ENCODE results near the gene HSD17B14. TPM values are rescaled to one million over a fixed set of nuclear protein-coding genes. Genes with fewer than 3 reads are reported as not detected.

HSD17B14 gene
- total RNA-seq, 1 donor from 2014 or later, result 9.8 TPM

- H3K9me3 ChIP-seq, result no peaks in the 10 kb centered on the region
- no peak overlapping the region for H3K27ac ChIP-seq
- peaks cover 18 to 26% of the 10 kb centered on the region in 2 donors for H3K36me3 ChIP-seq
- H3K4me1 ChIP-seq, result peaks cover 3 to 8% of the 10 kb centered on the region in 2 donors
- no peaks in the 10 kb centered on the region for H3K27me3 ChIP-seq
- intact Hi-C loops (cut with DNase I), result no loop called here
- TF ChIP-seq CTCF (IDR thresholded peaks at IDR 0.05), result no peak
- no peak for DNase-seq (ENCODE audit: low spot score in 2 of 2)
- H3K4me3 ChIP-seq, result no peak overlapping the region
Observed at GRCh38 chr19:48833049-48833448, 3.2 kb downstream of the HSD17B14 start.

DNA sequence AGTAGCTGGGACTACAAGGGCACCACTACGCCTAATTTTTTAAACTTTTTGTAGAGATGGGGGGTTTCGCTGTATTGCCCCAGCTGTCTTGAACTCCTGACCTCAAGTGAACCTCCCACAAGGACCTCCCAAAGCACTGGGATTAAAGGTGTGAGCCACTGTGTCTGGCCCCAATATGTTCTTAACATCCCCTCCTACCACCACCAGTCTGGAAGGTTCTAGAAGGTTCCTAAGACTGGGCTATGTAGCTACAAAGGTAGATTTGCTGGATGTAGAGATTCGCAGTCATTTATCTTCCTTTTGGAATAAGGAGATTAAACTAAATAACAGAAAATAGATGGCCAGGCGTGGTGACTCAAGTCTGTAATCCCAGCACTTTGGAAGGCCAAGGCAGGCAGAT, 5.3 kb downstream of the HSD17B14 start:
- no peak overlapping the region for H3K27ac ChIP-seq
- TF ChIP-seq CTCF (IDR thresholded peaks at IDR 0.05), result no peak
- intact Hi-C loops (cut with DNase I), result no loop called here
- peaks cover 3 to 5% of the 10 kb centered on the region in 2 donors for H3K4me1 ChIP-seq
- H3K4me3 ChIP-seq, result no peak overlapping the region
- H3K9me3 ChIP-seq, result no peaks in the 10 kb centered on the region
- no peaks in the 10 kb centered on the region for H3K27me3 ChIP-seq
- peaks cover 21 to 26% of the 10 kb centered on the region in 2 donors for H3K36me3 ChIP-seq
- no peak for DNase-seq (ENCODE audit: low spot score in 2 of 2)

GRCh38 chr19:48830088-48830487, 6.2 kb downstream of the HSD17B14 start:
- no peak for DNase-seq (ENCODE audit: low spot score in 2 of 2)
- H3K9me3 ChIP-seq, result no peaks in the 10 kb centered on the region
- H3K36me3 ChIP-seq, result peaks cover 21 to 26% of the 10 kb centered on the region in 2 donors
- H3K27me3 ChIP-seq, result no peaks in the 10 kb centered on the region
- TF ChIP-seq CTCF (IDR thresholded peaks at IDR 0.05), result no peak
- intact Hi-C loops (cut with DNase I), result no loop called here
- no peak overlapping the region for H3K27ac ChIP-seq
- H3K4me3 ChIP-seq, result no peak overlapping the region
- no peaks in the 10 kb centered on the region for H3K4me1 ChIP-seq

- Histone ChIP-seq H3K27ac (no peak overlapping the region), H3K27me3 (no peaks in the 10 kb centered on the region), H3K4me1 (no peaks in the 10 kb centered on the region), H3K9me3 (no peaks in the 10 kb centered on the region), H3K4me3 (no peak overlapping the region), H3K36me3 (peaks cover 8 to 15% of the 10 kb centered on the region in 2 donors)
- DNase-seq (ENCODE audit: low spot score in 2 of 2), result no peak
- intact Hi-C loops (cut with DNase I), result no loop called here
- TF ChIP-seq CTCF (IDR thresholded peaks at IDR 0.05), result no peak
Observed at GRCh38 chr19:48826606-48827020, 9.7 kb downstream of the HSD17B14 start.

DNA sequence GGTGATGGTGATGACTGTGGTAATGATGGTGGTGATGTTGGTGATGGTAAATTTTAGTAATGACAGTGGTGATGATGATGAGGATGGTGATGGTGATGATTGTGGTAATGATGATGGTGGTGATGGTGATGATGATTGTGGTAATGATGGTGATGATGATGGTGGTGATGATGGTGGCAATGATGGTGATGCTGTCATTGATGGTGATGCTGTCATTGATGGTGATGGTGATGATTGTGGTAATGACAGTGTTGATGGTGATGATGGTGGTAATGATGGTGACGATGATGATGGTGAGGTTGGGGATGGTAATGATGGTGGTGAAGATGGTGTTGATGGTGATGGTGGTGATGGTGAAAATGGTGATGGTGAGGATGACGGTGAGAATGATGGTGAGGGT, 13.8 kb downstream of the HSD17B14 start:
- peaks cover 0 to 3% of the 10 kb centered on the region in 2 donors for H3K4me1 ChIP-seq
- intact Hi-C loops (cut with DNase I), result no loop called here
- H3K36me3 ChIP-seq, result peaks cover 0 to 3% of the 10 kb centered on the region in 2 donors
- H3K27me3 ChIP-seq, result no peaks in the 10 kb centered on the region
- H3K27ac ChIP-seq, result no peak overlapping the region
- H3K9me3 ChIP-seq, result no peaks in the 10 kb centered on the region
- TF ChIP-seq CTCF (IDR thresholded peaks at IDR 0.05), result no peak
- DNase-seq (ENCODE audit: low spot score in 2 of 2), result no peak
- no peak overlapping the region for H3K4me3 ChIP-seq

DNA sequence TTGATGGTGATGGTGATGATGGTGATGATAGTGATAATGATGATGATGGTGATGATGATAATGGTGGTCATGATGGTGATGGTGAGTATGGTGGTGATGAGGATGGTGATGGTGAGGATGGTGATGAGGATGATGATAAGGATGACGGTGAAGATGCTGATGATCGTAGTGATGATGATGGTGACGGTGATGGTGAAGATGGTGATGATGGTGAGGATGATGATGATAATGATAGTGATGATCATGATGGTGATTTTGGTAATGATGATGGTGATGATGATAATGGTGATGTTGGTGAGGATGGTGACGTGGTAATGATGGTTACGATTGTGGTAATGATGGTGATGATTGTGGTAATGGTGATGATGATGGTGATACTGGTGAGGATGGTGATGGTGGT, 14.7 kb downstream of the HSD17B14 start:
- no peaks in the 10 kb centered on the region for H3K27me3 ChIP-seq
- no peaks in the 10 kb centered on the region for H3K9me3 ChIP-seq
- peaks cover 0 to 3% of the 10 kb centered on the region in 2 donors for H3K4me1 ChIP-seq
- no peak overlapping the region for H3K27ac ChIP-seq
- no peaks in the 10 kb centered on the region for H3K36me3 ChIP-seq
- DNase-seq (ENCODE audit: low spot score in 2 of 2), result no peak
- H3K4me3 ChIP-seq, result no peak overlapping the region
- no peak for TF ChIP-seq CTCF (IDR thresholded peaks at IDR 0.05)
- intact Hi-C loops (cut with DNase I), result no loop called here
